Occipital lobe (tissue), 2 donors: Measurements from ENCODE around the gene ZBTB7B. TPM values are rescaled to one million over a fixed set of nuclear protein-coding genes. Genes with fewer than 3 reads are reported as not detected.

Source experiments
- DNase-seq: peaks from one replicate; lab custom pipeline; 2025; lab: John Stamatoyannopoulos, UW
- total RNA-seq: library from RNA; depleted of rRNA; stranded (reverse); fragments of >200 nt; gene quantifications from one replicate; pipeline ENCODE4 v1.2.3, GENCODE V29; 2014

Gene ZBTB7B
- total RNA-seq, 1 donor from 2014 or later = 1.7 TPM

DNA sequence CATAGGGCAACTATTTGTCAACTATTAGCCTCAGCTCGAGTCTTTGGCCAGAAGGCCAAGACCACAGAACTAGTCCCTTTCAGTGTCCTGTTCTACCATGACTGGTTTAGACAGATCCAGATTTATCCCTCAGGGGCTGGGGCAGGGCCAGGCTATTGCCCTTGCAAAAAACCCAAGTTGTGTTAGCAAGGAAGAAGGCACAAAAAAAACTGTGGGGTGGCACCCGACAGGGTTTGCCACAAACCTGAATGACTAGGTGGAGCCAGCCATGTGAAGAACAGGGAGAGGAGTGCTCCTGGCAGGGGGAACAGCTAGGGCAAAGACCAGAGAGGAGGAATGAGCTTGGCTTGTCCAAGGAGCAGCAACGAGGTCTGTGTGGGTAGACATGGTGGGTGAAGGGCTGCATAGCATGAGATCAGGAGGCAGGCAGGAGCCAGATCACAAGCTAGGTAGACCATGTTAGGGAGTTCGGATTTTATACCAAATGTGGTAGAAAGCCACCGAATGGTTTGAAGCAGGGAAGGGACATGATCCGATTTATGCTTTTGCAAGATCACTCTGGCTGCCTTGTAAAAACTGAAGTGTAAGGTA is 35.3 kb downstream of the ZBTB7B start:
- no peak for DNase-seq

DNA sequence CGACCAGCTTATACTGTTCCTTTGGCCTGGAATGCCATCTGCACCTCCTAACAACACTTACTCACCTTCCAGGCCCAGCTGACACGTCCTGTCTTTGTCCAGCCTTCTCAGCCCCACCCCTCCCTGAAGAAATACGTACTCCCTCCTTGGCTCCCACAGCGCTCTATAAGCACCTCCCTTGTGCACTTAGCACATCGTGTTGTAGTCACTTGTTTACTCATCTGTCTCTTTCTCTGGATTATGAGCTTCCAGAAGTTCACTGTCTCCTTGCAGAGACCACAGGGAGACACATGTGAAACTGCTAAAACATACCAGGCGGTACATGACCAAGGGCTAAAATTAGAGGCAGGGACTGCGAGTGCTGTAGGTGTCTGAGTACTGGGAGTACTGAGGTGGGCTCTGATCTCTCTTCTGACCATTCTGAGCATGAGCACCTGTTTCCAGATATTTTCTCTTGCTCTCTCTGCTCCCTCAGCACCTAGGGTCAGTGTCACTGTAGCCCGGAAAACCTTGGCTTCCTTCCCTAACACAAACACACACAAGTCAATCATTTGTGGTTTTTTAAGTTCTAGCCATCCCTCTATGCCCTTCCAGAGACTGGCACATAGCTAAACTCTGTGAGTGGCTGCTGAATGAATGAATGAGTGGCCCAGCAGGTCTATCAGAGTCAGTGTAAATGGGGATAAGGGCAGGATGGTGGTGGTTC is 36.2 kb downstream of the ZBTB7B start:
- no peak for DNase-seq

DNA sequence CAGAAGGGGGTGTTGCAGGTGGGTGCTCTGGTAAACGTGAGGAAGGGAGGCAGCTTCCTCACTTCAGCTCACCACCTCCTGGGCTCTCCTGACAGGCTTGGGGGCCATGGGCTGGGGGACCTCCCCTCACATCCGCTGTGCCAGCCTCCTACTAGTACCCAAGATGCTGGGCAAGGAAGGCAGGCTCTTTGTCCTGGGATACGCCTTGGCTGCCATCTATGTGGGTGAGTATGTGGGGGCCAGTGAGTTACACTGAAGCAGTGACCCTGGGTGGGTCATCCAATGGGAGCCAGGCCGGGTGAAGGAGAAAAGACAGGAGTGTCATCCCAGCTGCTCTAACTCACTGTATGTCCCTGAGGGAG is 36.7 kb downstream of the ZBTB7B start:
- no peak for DNase-seq

DNA sequence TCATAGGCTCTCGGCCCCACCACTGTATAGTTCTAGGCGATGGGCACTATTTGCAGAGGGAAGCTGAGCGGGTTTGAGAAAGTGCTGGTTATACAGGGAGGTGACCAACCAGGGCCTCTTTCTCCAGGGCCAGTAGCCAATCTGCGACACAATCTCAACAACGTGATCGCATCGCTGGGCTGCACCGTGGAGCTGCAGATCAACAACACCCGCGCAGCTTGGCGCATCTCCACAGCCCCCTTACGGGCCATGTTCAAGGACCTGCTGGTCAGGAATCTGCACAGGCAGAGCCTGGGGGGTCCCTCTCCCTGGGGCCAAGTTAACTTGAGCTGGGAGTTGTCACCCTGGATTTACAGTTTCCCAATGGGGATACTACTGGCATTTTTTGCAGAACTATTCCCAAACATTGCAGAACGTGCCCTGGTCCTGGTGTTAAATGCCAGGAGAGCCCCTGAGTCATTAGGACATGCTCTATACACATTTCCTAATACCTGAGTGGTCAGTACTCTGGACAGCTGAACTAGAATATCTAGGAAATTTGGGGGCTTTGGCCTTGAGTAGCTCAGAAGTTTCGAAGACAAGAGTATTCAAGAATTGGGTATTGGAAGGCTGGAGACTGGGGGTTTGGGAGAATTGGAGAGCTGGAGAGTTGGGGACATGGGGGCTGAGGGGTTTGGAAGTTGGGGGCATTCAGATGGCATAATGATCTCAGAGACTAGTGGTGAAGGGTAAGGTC is 37.9 kb downstream of the ZBTB7B start:
- DNase-seq = no peak

DNA sequence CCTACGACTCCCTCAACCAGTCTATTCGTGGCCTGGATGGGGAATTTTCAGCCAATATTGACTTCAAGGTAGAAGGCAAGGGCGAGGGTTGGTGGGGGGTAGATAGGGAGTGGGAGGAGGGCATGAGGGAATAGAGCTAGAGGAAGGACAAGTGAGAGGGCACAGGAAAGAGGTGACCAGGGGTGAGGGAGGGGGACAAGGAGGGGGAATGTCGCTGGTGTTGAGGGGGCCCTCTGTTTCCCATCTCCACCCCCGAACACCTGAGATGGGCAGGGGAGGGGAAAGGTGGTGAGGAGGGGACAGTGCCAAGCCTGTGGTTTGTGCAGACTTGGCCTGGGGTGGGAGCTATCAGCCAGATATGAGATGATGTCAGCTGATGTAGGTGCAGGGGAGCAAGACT is 40.2 kb downstream of the ZBTB7B start:
- no peak for DNase-seq

DNA sequence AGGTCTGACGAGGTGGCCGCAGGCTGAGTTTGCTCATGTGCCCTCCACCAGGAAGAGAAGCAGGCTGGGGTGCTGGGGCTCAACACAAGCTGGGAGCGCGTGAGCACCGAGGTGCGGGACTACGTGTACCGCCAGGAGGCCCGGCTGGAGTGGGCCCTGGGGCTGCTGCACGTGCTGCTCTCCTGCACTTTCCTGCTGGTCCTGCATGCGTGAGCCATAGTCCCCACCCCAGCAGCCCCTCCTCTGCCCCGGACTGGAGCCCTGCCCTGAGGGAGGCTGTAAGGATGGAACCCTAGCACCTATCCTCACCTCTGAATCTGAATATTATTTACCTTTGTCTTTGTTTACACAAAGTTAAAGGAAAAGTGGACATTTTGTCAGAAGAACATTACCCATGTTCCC is 40.7 kb downstream of the ZBTB7B start:
- DNase-seq = no peak

DNA sequence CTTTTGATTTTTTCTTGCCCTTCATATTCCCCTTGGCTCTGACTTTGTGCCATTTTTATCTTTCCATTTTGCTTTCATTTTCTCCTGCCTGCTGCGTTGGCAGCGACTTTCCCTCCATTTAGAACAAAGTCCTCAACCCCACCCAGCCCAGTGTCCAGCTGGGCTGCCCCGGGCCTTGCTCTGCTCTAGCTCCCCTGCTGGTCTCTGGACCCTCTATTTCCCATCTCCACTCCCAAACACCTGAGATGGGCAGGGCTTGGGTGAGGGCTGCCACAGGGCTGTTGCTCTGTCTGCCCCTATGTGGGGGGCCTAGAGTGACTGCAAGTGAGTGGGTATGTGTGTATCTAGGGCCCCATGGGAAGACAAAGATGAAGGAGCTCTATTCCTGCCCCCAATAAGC is 41.2 kb downstream of the ZBTB7B start:
- no peak for DNase-seq

DNA sequence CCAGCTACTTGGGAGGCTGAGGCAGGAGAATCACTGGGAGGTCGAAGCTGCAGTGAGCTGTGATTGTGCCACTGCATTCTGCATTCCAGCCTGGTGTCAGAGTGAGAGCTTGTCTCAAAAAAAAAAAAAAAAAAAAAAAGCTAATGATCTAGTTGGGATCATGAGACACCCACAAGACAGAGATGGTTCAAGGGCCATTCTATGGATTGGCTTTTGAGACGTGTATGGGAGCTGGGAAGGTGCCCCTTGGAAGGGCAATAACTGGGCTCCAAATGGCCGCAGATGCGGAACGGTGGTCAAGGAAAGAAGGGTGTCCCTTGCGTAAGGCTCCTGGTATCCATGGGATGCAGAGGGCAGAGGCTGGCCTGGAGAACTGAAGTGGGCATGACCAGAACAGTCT is 41.8 kb downstream of the ZBTB7B start:
- DNase-seq = no peak

DNA sequence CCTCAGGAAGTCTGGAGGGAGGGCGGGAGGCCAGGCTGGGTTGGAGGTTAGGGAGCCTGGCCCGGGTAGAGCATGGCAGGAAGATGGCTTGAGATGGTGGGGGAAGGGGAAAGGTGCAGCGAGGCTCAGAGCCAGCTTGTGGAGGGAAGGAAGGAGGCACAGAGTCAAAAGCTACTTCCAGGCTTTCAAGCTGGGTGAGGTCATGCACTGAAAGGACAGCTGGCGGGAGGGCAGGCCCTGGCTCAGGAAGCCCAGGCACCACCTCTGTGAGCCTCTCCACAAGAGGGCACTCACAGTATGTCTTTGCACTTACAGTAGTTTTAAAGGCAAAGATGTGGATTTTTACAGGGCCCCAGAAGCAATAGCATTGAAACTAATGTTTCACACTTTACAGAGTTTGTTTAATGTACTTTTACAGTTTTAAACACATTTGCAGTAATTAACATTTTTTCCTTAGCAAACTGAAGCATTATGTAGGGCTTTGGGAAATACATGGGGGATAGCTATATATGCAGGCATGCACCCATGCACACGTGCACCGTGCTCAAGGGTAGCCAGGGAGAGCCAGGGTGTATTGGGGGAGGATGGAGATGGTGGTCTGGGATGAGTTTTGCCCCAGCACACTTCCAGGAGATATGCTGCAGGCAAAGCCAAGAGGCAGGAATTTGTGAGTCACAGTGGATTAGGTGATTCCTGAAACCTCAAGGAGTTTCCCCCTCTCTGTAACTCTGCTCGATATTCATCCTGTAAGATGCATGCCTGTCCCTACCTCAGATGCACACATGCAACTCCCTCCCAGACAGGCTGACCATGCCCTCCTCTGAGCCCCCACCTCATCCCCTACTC is 42.4 kb downstream of the ZBTB7B start:
- DNase-seq = peak; percentile 47

DNA sequence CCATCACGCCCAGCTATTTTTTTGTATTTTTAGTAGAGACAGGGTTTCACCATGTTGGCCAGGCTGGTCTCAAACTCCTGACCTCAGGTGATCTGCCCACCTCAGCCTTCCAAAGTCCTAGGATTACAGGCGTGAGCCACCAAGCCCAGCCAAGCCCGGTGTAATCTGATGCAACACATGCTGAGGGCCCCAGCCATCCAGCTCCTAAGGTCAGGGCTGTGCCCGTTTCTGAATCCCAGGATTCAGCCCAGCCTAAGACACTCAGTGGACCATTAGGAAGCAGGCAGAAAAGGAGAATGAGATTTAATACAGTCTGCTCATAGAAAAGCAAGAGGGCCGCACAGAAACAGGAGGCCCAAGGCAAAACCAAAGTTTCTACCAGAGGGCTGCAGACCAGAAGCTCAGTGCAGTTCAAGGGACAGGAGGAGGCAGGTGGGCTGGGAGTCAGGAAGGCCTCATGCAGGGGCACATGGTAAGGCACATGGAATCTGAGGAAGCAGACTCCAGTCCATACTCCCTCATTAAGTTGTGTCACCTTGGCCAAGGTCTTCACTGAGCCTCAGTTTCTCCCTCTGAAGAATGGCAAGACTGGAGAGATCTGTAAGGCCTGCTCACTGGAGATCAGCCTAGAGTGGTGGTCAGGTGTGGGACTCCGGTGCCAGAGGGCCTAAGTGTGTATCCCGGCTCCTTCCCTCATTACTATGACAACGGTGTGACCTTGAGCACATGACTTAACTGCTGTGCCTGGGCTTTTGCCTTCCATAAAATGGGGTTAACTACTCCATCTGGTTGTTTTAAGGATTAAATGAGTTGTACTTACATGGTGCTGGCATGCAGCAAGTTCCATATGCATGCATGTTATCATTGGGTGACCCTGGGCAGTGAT is 46.1 kb downstream of the ZBTB7B start:
- DNase-seq = no peak

DNA sequence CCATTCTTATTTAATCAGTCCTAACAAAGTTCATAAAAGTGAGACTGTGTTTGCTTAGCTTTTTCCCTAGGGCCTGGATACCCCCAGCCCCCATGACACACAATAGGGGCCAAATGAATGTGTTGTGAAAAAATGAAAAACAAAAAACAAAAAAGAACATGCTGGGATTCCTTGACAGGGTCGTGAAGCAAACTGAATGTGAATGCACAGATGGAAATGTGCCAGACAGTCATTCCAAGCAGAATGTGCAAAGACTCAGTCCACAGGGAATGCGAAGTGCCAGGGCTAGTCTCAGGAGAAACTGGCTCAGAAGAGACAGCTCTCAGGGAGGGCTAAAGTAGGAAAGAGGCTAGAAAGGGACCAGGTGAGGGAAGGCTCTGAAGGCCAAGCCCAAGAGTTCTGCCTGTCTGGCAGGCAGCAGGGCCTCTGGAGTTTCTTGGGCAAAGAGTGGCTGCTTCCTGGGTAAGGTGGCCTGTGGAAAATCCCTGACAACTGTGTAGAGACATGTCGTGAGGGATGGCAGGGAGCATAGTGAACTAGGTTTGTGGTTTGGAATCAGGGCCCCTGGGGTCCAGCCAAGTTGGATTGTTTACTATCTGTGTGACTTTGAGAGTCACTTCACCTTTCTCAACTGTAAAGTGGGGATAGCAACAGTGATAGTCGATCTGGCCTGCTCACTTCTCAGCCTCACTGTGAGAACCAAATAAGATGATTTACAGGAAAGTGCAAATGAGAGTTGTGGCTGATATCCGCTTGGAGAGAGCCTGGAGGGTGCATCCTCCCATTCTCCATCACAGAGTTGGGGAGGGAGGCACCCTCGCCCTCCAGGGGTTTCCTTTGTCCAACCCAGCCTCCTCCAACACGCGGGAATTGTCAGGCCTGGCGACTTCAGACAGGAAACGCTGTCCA is 47.3 kb downstream of the ZBTB7B start:
- no peak for DNase-seq

DNA sequence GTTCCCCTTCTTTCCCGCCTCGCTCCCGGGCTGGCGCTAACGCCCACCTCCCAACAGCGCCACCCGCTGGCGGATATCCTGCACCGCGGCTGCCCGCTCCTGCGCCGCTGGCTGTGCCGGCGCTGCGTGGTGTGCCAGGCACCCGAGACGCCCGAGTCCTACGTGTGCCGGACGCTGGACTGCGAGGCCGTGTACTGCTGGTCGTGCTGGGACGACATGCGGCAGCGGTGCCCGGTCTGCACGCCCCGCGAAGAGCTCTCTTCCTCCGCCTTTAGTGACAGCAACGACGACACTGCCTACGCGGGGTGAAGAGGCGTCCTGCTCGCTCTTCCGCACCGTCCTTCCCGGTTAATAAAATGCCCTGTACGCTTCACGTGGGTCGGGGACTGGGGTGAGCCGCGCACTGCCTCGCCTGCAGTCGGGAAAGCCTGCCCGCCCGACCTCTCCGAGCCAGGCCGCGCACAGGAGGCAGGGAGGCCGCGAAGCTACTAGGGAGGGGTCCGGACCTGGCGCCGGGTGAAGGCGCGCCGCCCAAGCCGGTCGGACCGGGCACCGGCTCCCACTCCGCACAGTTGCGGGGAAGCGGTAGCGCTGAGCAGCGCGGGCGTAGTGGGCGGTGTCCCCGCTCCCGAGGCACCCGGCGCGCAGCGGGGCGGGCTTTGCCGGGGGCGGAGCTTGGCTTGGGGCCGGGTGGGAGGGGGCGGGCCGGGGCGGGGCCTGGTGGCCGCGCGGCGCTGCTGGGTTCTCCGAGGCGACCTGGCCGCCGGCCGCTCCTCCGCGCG is 48.1 kb downstream of the ZBTB7B start, which contains the start of gene ADAM15:
Gene ADAM15 (plus strand): TSS at position 757 of the 782 bp plus-strand sequence. CDS start 71 bp downstream, outside the sequence.
- DNase-seq = peak; percentile 72

DNA sequence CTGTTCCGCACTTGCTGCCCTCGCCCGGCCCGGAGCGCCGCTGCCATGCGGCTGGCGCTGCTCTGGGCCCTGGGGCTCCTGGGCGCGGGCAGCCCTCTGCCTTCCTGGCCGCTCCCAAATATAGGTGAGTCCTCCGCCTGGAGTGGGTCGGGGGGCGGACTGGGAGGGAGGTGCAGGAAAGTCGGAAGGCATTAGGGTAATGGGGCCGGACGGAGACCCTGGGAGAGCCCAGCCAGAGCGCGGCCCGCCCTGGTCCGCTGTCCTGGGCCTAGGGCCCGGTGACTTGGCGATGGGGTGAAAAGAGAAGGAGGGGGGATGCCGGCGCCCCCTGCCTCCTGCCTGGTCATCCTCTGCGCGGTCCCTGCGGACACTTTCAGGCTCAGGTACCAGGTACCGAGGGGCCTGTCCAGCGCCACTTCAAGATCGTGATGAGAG is 48.8 kb downstream of the ZBTB7B start:
- no peak for DNase-seq

DNA sequence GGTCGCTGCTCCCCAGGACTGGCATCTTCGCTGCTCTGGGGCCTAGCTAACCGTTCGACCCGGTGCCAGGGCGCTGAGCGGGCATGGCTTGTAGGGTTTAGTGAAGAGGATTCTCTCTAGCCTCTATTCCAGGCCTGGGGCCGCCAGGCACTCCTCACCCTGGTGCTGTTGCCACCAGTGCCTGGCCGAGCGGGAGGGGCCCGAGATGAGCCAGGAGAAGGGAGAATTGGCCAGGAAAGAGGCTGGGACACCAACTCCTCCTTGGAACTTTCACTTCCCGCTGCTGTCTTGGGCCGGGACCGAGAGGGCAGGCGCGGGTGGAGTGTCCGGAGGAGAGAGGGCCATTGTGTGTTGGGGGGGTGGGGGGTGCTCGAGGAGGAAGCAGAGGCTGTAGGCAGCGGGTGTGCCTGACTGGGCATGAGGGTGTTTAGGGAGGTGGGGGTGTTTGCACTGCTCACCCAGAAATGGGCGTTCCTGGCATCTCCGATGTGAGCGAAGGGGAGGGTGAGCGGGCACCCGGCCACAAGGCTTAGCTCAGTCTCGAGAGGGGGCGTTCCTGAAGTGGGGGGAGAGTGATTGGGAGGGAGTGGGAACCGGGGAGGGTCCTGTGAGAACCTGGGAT is 49.3 kb downstream of the ZBTB7B start:
- peak; percentile 44 for DNase-seq

DNA sequence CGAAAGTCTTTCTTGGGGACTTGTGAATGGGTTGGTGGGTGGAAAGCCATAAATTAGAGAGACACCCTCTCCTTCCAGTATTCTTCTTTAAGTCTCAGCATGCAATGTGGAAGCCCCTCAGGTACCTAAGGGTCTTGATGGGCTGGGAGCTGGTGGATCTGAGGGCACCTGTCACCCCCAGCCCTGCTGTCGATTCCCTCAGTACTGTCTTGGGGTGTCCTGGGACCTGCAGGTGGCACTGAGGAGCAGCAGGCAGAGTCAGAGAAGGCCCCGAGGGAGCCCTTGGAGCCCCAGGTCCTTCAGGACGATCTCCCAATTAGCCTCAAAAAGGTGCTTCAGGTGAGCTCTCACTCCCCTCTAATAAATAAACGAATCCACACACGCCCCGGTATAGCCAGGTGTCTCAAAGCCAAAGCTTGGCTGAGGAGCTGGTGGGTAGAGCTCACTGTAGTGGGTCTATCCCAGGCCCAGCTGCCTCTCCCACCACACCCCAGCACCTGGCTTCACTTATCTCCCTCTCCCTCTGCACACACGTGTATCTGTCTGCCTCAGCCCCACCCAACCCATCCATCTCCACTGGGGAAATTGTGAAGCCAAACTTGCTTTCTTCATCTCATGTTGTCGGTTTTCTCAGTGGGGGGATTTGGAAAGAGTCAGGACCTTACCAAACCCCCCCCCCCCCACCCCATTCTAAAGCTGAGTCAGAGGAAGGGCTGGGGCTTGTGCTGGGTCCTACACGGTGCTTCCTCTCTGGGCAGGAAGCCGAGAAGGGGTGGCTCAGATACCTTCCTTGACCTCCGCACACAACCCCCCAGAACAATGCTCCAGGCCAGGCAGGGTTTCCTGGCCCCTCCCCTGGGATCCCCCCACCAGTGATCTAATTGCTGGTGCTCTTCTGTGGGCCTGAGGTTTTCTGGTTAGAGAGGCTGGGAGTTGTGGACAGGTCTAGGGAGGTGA is 50.1 kb downstream of the ZBTB7B start:
- no peak for DNase-seq

DNA sequence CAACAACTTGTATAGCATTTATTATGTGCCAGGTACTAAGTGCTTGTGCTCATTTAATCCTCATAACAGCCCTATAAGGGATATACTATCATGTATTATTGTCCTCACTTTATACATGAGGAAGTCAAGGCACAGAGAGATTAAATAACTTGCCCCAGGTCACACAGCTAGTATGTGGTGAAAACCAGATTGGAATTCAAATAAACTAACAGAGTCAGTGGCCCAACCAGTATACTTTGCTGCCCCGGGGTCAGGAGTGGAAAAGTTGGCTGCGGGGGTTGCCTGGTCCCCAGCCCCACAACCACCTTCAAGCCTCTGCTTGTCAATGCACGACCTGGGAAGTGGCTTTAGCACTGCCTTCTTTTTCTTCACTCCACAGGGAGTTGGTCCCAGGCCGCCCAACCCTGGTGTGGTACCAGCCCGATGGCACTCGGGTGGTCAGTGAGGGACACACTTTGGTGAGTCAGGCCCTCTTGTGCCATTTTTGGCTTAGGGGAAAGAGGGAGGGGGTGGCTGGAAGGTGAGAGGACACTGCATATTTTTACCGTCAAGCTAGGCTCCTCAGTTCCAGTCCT is 51.0 kb downstream of the ZBTB7B start:
- no peak for DNase-seq

DNA sequence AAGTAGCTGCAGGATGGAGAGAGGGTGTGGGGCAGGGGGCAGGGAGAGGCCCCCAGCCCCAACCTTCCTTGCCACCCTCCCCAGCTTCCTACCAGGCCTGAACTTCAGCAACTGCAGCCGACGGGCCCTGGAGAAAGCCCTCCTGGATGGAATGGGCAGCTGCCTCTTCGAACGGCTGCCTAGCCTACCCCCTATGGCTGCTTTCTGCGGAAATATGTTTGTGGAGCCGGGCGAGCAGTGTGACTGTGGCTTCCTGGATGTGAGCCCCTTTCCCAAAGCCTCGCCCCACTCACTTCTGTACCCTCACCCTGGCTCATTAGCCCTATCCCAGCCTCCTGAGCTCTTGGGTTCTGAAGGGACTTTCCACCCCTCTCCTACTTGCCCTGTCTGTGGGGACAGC is 54.5 kb downstream of the ZBTB7B start:
- DNase-seq = no peak
